ENCODE measurements around the gene TAF5L. TPM values are rescaled to one million over a fixed set of nuclear protein-coding genes. Genes with fewer than 3 reads are reported as not detected.

Gene TAF5L
- polyA plus RNA-seq, 10 donors: 9.8 to 13.7 (median 12.2) TPM

Other genes starting within 250 kb of the TAF5L start
- over 10,000 TPM in 8 of 10 donors, 1,000 to 10,000 TPM in 2; 4,191 to 13,843 (median 11,774) TPM for gene ACTA1, start 192.0 kb downstream of the TAF5L start, polyA plus RNA-seq (ENCODE audit: insufficient read length in 10 of 10)
- 10 to 100 TPM; 22.8 to 34.2 (median 30.7) TPM for gene NUP133, start 117.8 kb downstream of the TAF5L start, polyA plus RNA-seq (ENCODE audit: insufficient read length in 10 of 10)
- gene ABCB10, start 67.4 kb downstream of the TAF5L start, polyA plus RNA-seq (ENCODE audit: insufficient read length in 10 of 10): 10 to 100 TPM; 12.7 to 18.9 (median 16.7) TPM
- 1 to 10 TPM; 5.2 to 7.7 (median 6.3) TPM for gene URB2, start 125 bp upstream of the TAF5L start, polyA plus RNA-seq (ENCODE audit: insufficient read length in 10 of 10)

All from muscle of back (tissue), 10 donors.